H9 (cell line): Measurements from ENCODE around the gene ANXA1. TPM values are rescaled to one million over a fixed set of nuclear protein-coding genes. Genes with fewer than 3 reads are reported as not detected.

Source experiments
- DNase-seq: peaks from one replicate; pipeline ENCODE4 v3.0.0-alpha.2; 2017
- H2AFZ ChIP-seq: one replicate; pipeline ENCODE4 v1.6.1; 2013; ENCODE audit warnings: mild to moderate bottlenecking, low read length, control low read depth, moderate library complexity
- H2AK5ac ChIP-seq: 2 replicates; pipeline ENCODE4 v1.6.1; 2013; ENCODE audit warnings: low read length, control low read depth, mixed read lengths; ENCODE audit not compliant: insufficient read length
- H2BK120ac ChIP-seq: one replicate; pipeline ENCODE4 v1.6.1; 2013; ENCODE audit warnings: low read depth, mild to moderate bottlenecking, low read length, control low read depth, inconsistent platforms; ENCODE audit not compliant: poor library complexity, severe bottlenecking
- H2BK12ac ChIP-seq: 2 replicates; pipeline ENCODE4 v1.6.1; 2013; ENCODE audit warnings: low read length, control low read depth, mixed read lengths, low read depth; ENCODE audit not compliant: insufficient read length
- H2BK15ac ChIP-seq: 2 replicates; pipeline ENCODE4 v1.6.1; 2013; ENCODE audit warnings: low read depth, low read length, control low read depth
- H2BK20ac ChIP-seq: one replicate; pipeline ENCODE4 v1.6.1; 2013; ENCODE audit warnings: low read depth, mild to moderate bottlenecking, low read length, control low read depth, inconsistent platforms; ENCODE audit not compliant: poor library complexity, severe bottlenecking
- H2BK5ac ChIP-seq: 2 replicates; pipeline ENCODE4 v1.6.1; 2013; ENCODE audit warnings: low read length, control low read depth, mixed read lengths; ENCODE audit not compliant: insufficient read length
- H3K14ac ChIP-seq: 2 replicates; pipeline ENCODE4 v1.6.1; 2013; ENCODE audit warnings: low read length, control low read depth; ENCODE audit not compliant: insufficient read depth
- H3K18ac ChIP-seq: 2 replicates; pipeline ENCODE4 v1.6.1; 2013; ENCODE audit warnings: low read depth, mild to moderate bottlenecking, mixed read lengths, low read length, control low read depth; ENCODE audit not compliant: insufficient read length
- H3K23ac ChIP-seq: 2 replicates; pipeline ENCODE4 v1.6.1; 2013; ENCODE audit warnings: low read length, control low read depth, mixed read lengths, low read depth; ENCODE audit not compliant: insufficient read length
- H3K23me2 ChIP-seq: 2 replicates; pipeline ENCODE4 v1.6.1; 2013; ENCODE audit warnings: low read depth, mild to moderate bottlenecking, mixed read lengths, low read length, control low read depth; ENCODE audit not compliant: insufficient read length, poor library complexity, severe bottlenecking
- H3K27ac ChIP-seq: 2 replicates; pipeline ENCODE4 v1.5.1; 2013; ENCODE audit warnings: low read length, control low read depth, mixed read lengths, low read depth; ENCODE audit not compliant: insufficient read length
- H3K27me3 ChIP-seq: 2 replicates; pipeline ENCODE4 v1.6.1; 2013; ENCODE audit warnings: low read length, control low read depth, inconsistent platforms; ENCODE audit not compliant: insufficient read depth
- H3K4ac ChIP-seq: 2 replicates; pipeline ENCODE4 v1.6.1; 2013; ENCODE audit warnings: low read depth, mild to moderate bottlenecking, control low read depth, inconsistent platforms, low read length, moderate library complexity
- H3K4me1 ChIP-seq: 2 replicates; pipeline ENCODE4 v1.6.1; 2013; ENCODE audit warnings: low read length, control low read depth, inconsistent platforms; ENCODE audit not compliant: insufficient read depth
- H3K4me2 ChIP-seq: 2 replicates; pipeline ENCODE4 v1.6.1; 2013; ENCODE audit warnings: low read length, control low read depth, mixed read lengths; ENCODE audit not compliant: insufficient read length, insufficient read depth
- H3K56ac ChIP-seq: 2 replicates; pipeline ENCODE4 v1.6.1; 2013; ENCODE audit warnings: low read depth, mild to moderate bottlenecking, mixed read lengths, low read length, control low read depth; ENCODE audit not compliant: insufficient read length
- H3K79me1 ChIP-seq: 2 replicates; pipeline ENCODE4 v1.6.1; 2013; ENCODE audit warnings: low read depth, mild to moderate bottlenecking, moderate library complexity, low read length, control low read depth, inconsistent platforms; ENCODE audit not compliant: insufficient read depth, poor library complexity, severe bottlenecking
- H3K79me2 ChIP-seq: 2 replicates; pipeline ENCODE4 v1.6.1; 2013; ENCODE audit warnings: low read length, control low read depth, inconsistent platforms; ENCODE audit not compliant: insufficient read depth
- H3K9ac ChIP-seq: 2 replicates; pipeline ENCODE4 v1.6.1; 2013; ENCODE audit warnings: low read length, control low read depth, mixed read lengths; ENCODE audit not compliant: insufficient read length; ENCODE audit errors: extremely low read depth
- H3K9me3 ChIP-seq: one replicate; pipeline ENCODE4 v1.6.1; 2013; ENCODE audit warnings: low read depth, low read length, inconsistent platforms; ENCODE audit not compliant: control insufficient read depth
- H3T11ph ChIP-seq: one replicate; pipeline ENCODE4 v1.6.1; 2013; ENCODE audit warnings: mild to moderate bottlenecking, low read length, control low read depth, inconsistent platforms
- H4K20me1 ChIP-seq: one replicate; pipeline ENCODE4 v1.6.1; 2013; ENCODE audit not compliant: control insufficient read depth, insufficient read length, insufficient read depth
- H4K5ac ChIP-seq: 2 replicates; pipeline ENCODE4 v1.6.1; 2013; ENCODE audit warnings: low read depth, mild to moderate bottlenecking, mixed read lengths, low read length, control low read depth; ENCODE audit not compliant: insufficient read length
- H4K8ac ChIP-seq: replicated peaks from 2 replicates; pipeline ENCODE4 v1.6.1; 2013; ENCODE audit warnings: low read length, control low read depth, mixed read lengths, low read depth; ENCODE audit not compliant: insufficient read length
- H4K91ac ChIP-seq: 2 replicates; pipeline ENCODE4 v1.6.1; 2013; ENCODE audit warnings: low read depth, mild to moderate bottlenecking, moderate library complexity, mixed read lengths, low read length, control low read depth; ENCODE audit not compliant: insufficient read length
- H3K27ac Mint-ChIP-seq, 3 experiments: 2 replicates in 2 of 3; 3 replicates in 1 of 3; pipeline ENCODE4 v1.8.0; 2020 to 2021; ENCODE audit warnings: mixed read lengths in 3 of 3, mild to moderate bottlenecking in 1 of 3, moderate library complexity in 1 of 3
- H3K27me3 Mint-ChIP-seq: 2 replicates; pipeline ENCODE4 v1.8.0; 2021; ENCODE audit warnings: low read depth, mild to moderate bottlenecking, moderate library complexity, mixed read lengths
- H3K36me3 Mint-ChIP-seq, 3 experiments: 2 replicates in 2 of 3; 3 replicates in 1 of 3; pipeline ENCODE4 v1.8.0; 2020 to 2021; ENCODE audit warnings: low read depth in 3 of 3, mixed read lengths in 3 of 3; ENCODE audit not compliant: insufficient read depth in 1 of 3
- H3K4me1 Mint-ChIP-seq, 2 experiments: 2 replicates each; pipeline ENCODE4 v1.8.0; 2020; ENCODE audit warnings: mixed read lengths in 2 of 2
- H3K4me3 Mint-ChIP-seq, 2 experiments: 2 replicates in 1 of 2; 3 replicates in 1 of 2; pipeline ENCODE4 v1.8.0; 2020 to 2021; ENCODE audit warnings: mild to moderate bottlenecking in 2 of 2, mixed read lengths in 2 of 2, moderate library complexity in 1 of 2
- H3K9me3 Mint-ChIP-seq, 2 experiments: 2 replicates in 1 of 2; 3 replicates in 1 of 2; pipeline ENCODE4 v1.8.0; 2020; ENCODE audit warnings: mild to moderate bottlenecking in 2 of 2, mixed read lengths in 2 of 2, moderate library complexity in 1 of 2
- WGBS: extraction: QIAGEN DNeasy Blood & Tissue Kit; methylation state at CpG from one replicate; pipeline ENCODE4 v1.1.7; 2013; ENCODE audit warnings: missing lambda C conversion rate, low lambda C conversion rate, mixed read lengths; ENCODE audit not compliant: insufficient read length; ENCODE audit errors: extremely low coverage; 5-methylcytosine and 5-hydroxymethylcytosine counted together
- total RNA-seq: library from RNA; stranded (reverse); gene quantifications from 2 replicates; pipeline ENCODE4 v1.2.1, GENCODE V29; 2021
- TF ChIP-seq, protein P1 (sequence below): fragments of 200-600 bp; sonication (generic); conservative IDR thresholded peaks from 3 replicates; pipeline ENCODE4 v1.8.0; 2021; ENCODE audit warnings: antibody characterized with exemption, mild to moderate bottlenecking

The ANXA1 gene
- total RNA-seq, 1 experiment from 2014 or later: 3.5 TPM

DNA sequence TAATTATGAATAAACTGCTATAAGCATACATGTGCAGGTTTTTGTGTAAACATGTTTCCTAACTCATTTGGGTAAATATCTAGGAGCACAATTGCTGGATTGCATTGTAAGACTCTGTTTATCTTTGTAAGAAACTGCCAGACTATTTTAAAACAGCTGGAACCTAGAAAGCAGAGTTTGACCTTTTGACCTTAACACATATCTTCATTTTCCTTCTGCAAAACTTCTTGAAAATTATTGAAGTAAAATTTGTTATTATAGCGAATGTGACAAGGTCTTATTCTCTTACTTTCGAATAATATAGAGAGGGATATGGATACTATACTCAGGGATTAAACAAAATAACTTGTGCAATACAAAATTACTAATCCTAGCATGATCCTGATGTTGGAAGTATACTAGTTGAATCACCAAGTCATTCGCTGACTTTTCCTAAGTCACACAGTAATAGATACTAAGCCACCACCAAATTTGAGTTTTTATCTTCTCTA, 3.2 kb upstream of the ANXA1 start:
- no peak overlapping the region for H3K18ac ChIP-seq
- Mint-ChIP-seq H3K4me1 (peaks cover 28 to 38% of the 10 kb centered on the region in 2 experiments), H3K36me3 (no peaks in the 10 kb centered on the region; a peak in 1 of 7 replicates), H3K4me3 (no peak overlapping the region), H3K27me3 (no peaks in the 10 kb centered on the region), H3K27ac (no peak overlapping the region), H3K9me3 (no peaks in the 10 kb centered on the region)
- H3K79me1 ChIP-seq: no peaks in the 10 kb centered on the region
- H3K4ac ChIP-seq: no peak overlapping the region
- H3K9me3 ChIP-seq: no peaks in the 10 kb centered on the region
- H3K56ac ChIP-seq: no peak overlapping the region
- no peak for DNase-seq
- no peaks in the 10 kb centered on the region for H3K4me1 ChIP-seq
- H2BK12ac ChIP-seq: no peak overlapping the region
- no peak overlapping the region for H2BK5ac ChIP-seq
- TF ChIP-seq, protein P1, sequence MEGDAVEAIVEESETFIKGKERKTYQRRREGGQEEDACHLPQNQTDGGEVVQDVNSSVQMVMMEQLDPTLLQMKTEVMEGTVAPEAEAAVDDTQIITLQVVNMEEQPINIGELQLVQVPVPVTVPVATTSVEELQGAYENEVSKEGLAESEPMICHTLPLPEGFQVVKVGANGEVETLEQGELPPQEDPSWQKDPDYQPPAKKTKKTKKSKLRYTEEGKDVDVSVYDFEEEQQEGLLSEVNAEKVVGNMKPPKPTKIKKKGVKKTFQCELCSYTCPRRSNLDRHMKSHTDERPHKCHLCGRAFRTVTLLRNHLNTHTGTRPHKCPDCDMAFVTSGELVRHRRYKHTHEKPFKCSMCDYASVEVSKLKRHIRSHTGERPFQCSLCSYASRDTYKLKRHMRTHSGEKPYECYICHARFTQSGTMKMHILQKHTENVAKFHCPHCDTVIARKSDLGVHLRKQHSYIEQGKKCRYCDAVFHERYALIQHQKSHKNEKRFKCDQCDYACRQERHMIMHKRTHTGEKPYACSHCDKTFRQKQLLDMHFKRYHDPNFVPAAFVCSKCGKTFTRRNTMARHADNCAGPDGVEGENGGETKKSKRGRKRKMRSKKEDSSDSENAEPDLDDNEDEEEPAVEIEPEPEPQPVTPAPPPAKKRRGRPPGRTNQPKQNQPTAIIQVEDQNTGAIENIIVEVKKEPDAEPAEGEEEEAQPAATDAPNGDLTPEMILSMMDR: no peak
- H4K5ac ChIP-seq: no peak overlapping the region
- no peak overlapping the region for H3K9ac ChIP-seq
- no peak overlapping the region for H2AK5ac ChIP-seq
- no peak overlapping the region for H3K14ac ChIP-seq
- H2BK20ac ChIP-seq: no peak overlapping the region
- no peak overlapping the region for H4K8ac ChIP-seq
- no peak overlapping the region for H2BK120ac ChIP-seq
- H3K27ac ChIP-seq: no peak overlapping the region
- no peaks in the 10 kb centered on the region for H4K20me1 ChIP-seq
- H3K4me2 ChIP-seq: no peak overlapping the region
- H3K79me2 ChIP-seq: no peaks in the 10 kb centered on the region
- no peak overlapping the region for H2BK15ac ChIP-seq
- H3T11ph ChIP-seq: no peak overlapping the region
- H2AFZ ChIP-seq: no peak overlapping the region
- no peaks in the 10 kb centered on the region for H3K27me3 ChIP-seq
- no CpG with 5 or more reads among the region's 3 CpGs for WGBS
- H4K91ac ChIP-seq: no peak overlapping the region
- no peak overlapping the region for H3K23ac ChIP-seq
- no peaks in the 10 kb centered on the region for H3K23me2 ChIP-seq
